ENCODE results near the gene ARHGAP28.

ARHGAP28 gene

DNA sequence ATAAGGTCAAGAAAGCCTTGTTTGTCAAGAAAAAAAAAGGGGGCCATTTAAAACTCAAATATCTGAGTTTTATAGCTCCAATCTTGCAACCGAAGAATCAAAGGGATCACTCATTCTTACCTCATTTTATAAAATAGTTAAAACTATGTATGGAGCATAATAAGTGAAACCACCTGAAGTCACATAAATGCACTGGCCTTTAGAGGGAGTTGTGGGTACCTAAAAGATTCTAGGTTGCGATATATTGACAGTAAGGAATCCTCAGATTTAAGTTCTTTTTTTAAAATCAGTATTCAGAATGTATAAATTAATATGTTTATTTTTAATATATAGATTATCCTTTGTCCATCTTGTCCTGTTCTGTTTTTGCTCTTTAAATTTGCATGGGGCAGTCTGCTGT, 3.4 kb downstream of the ARHGAP28 start:
- DNase-seq, result no peak

DNA sequence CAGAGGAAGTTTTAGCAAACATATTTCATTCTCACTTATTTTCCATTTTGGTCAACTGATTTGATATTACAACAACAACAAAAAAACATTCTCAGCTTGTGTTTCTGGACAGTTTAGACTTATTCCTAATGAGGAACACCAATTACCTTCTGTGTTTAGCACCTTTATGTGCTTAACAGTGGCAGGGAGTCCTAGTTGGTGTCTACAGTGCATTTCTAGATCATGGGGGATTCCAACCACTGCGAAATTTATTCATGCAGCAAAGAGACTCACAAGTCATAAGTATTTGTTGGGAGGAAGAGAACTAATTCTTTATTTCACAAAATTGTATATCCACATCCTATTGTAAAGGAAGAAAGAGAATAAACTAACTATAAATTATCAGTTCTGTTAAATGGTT, 4.2 kb downstream of the ARHGAP28 start:
- no peak for DNase-seq

DNA sequence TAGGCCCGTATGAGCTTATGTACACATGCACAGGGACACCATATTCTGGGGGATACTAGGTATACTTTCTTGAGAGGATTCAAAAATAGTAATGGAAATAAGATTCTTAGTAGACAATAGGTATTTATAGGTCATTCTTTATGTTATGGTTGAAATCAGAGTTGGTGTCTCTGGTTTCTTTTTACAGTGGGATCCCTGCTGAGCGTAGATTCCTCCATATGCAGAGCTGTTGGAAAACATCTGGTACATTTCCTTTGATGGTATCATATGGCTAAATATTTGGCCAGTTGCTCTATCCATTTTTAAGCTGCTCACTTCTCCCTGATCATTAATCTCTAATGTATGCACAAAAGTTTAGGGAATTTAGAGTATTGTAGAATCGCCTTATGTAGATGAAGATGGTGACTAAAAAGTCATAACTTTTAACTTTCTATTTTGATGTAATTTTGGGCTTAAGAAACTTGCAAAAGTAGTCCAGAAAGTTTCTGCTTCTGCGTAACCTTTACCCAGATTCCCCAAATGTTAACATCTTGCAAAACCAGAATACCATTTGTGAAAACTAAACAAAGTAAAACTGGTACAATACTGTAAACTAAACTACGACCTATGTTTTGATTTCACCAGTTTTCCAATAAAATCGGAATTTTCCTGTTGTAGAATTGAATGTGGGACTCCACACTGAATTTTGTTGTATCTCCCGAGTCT, 5.4 kb downstream of the ARHGAP28 start:
- no peak for DNase-seq

DNA sequence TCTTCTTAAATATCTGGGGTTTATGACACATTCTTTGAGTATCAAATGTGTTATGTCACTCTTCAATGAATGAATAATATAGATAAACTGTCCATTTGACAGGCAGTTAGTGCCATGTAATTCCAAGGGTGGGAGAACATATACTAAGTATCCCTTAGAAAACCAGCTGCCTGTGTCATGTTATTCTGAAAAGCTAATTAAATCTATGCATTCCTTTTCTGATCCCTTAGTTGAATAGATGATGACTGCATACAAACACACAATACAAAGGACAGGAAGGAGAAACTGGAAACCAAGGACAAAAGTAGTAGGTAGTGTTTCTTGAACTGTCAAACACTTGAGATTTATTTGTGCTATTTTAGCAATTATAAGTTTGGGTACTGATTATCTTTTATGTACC, 8.3 kb downstream of the ARHGAP28 start:
- no peak for DNase-seq

DNA sequence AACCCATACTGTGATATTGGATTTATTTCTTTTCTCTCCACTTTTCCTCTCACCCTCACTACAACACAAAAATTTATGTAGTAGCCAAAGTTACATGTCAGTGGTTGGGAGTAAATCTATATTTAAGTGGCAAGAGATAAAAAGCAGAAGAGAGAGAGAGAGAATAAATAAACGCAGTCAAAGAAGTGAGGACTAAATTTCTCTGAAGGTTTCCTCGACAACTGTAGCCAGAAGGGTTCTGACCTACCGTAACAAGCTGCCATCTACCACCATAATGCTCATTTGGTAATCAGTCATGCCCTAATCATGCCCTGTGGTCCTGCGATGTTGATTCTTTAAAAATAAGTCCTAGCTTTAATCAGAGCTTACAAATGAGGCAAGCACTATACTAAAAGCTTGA, 9.1 kb downstream of the ARHGAP28 start:
- DNase-seq, result no peak

DNA sequence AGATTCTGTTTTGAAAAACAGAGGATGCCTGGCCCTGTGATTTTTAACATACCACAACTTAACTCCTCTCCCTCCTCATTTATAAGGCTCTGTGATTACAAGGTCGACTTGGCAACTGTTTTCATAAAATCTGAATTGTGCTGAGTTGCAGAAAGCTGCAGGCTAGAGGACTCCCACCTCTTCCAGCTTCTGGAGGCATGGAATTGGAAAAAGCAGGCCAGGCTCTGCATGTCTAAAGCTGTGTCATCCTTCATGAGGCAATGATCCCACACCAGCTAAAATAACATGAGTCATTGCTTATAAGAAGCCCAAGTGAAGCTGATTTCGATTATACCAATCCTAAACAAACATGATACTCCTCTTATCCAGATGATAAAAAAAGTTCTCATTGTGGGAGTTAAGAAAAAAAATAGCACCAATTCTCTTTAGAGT, 11.7 kb downstream of the ARHGAP28 start:
- DNase-seq, result no peak

DNA sequence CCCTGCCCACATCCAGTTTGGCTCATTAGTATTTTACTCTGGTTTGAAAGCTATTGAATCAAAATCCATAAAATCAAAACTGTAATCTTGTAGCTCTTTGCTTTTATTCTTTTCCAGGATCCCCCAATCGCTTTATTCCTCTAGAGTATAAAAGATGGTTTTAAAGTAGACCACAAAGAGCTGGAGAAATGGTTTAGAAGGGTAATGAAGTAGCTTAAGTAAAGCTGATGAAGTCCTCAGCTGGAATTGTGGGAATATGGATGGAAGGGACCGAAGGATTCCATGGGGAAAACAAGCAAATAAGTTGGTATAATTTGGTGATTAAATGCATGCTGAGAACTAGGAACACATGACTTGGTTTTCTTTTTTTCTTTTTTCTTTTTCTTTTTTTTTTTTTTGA, 12.3 kb downstream of the ARHGAP28 start:
- no peak for DNase-seq

DNA sequence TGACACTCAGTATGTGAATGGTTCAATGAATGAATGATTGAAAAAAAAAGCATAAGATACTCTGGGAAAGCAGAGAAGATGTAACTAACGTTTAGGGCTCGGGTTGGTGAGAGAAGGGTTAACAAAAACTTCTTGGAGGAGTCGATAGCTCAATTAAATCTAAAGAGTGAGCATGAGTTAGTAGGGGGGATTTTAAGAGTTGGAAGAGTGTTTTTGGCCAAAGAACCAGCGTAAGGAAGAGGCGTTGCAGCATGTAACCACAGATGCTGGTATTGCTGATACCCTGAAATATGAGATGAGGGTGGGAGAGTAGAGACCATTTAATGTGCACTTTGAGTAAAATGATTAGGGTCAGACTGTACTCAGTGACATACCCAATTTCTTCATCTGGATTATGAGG, 14.5 kb downstream of the ARHGAP28 start:
- no peak for DNase-seq

DNA sequence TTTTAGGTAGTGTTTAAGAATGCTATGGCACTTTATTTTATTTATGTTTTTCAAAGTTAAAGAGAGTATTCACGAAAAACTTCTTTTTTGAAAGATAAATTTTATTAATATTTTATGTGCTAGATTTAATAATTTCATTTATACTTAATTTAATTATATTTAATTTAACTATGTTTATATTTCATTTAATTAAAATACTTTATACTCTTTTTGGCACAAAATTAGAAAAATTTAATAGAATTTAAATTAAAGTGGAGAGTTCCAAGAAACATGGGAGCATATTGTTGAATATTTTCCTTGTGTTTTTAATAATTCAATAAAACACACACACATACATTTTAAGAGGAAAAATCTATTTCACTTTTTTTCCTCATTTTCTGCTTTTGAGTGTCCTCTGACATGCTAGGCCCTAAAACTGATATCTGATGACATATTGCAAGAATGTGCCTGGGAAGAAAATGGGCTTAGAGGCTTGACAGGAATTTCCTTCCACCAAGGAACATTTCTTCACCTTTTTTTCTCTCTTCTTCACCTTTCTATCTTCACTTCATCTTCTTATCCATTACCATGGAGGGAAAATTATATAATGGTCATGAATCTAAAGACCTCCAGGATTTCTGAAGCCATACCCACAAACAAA, 15.4 kb downstream of the ARHGAP28 start:
- DNase-seq, result no peak

DNA sequence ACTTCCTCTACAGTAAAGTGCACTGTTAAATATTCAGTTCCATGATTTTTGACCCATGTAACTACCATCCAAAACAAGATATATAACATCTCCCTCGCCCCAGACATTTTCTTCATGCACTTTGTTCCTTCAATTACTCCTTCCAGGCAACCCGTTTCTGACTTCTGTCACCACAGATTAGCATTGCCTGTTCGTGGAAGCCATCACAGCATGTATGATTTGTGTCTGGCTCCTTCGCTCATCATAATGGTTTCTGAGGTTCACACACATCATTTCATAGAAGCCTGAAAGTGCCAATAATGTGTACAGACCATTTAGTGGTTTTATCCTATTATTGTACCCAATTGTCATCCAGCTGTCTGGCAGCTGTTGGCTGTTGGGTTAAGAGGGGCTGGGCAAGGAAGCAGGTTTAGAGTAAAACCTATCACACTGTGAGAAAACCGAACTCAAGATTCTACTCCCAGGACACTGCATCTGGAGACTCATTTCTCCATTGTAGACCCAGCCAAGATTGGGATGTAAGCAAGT, 16.1 kb downstream of the ARHGAP28 start:
- DNase-seq, result no peak

DNA sequence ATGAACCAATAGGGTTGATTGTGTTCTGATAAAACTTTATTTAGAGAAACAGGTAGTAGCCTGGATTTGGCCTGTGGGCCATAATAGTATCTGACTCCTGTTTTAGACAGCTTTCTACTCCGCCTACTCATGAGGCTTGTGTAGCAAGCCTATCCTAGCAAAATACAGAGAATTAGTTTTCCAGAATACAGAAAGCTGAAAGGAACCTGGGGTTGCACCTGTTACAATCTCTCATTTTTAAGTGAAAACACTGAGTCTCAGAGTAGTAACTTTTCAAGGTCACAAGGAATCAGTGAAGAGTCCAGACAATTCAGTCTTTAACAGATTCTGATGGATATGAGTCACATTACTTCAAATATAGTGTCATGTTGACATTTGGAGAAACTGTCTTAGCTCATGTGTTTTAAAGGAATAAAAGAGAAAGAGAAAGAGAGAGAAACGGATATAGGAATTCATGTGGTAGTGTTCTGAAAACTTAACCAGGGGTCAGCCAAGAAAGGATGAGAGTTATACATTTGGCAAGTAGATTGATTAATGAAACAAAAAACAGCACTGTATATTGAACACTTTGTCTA, 17.0 kb downstream of the ARHGAP28 start:
- DNase-seq, result no peak

DNA sequence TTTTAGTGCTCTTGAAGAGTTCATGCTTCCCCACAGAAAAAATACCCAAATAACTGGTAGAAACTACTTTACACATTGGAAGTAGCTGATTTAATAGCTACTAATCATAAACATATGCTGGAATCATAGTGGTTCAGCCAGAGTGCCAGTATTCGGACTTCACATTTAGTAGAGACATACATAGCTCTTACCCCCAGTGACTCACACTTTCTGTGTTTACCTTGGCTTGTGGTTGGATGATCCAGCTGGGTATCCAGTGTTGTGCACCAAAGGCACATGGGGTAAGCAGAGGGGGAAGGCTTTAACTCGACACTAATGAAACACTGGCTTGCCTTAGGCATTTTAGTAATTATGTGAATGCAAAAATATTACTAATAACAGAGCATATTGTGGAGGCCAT, 18.1 kb downstream of the ARHGAP28 start:
- no peak for DNase-seq

DNA sequence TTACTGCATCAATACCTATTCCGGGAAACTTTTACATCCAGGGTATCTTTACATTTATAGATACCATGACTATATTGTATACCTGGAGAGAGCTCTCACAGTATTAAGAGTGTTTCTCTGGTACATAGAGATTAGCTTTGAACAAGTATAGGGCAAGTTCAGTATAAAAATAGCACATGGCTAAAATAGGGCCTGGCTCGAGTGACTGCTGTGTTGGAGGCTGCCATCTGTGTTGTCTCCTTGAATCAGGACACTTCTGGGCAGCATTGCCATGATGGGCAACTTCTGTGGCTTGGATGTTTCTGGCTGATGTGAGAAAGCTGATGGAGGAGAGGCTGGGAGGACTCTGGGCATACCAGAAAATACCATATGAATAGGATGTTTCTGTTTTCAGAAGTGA, 18.7 kb downstream of the ARHGAP28 start:
- no peak for DNase-seq

DNA sequence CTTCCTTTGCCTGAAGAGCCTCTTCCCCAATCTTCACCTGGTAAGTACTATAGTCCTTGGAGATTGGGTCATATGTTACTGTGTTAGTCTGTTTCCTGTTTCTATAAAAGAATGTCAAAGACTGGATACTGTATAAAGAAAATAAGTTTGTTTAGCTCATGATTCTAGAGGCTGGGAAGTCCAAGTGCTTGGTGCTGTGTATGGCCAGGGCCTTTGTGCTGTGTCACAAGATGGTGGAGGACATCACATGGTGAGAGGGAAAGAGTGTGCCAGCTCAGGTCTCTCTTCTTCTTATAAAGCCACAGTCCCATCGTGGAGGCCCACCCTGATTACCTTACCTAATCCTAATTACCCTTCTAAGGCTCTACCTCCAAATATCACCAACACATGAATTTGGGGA, 20.9 kb downstream of the ARHGAP28 start:
- no peak for DNase-seq

DNA sequence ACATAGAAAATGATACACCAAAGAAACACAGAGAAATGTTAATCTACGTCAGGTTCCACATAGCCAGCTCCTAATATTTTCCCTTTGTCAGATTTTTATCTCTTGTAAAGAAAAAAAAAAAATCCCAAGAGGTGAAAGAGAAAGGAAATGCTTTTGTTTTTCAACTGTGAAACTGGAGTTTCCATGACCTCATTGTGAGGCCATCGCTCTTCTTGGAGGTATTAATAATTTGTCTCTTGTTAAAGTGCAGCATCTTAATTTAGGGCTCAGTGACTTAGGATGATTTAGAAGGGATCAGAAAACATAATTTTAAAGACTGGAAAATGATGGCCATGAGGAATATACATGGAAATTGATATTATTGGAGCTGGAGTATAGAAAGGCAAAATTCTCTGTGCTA, 21.7 kb downstream of the ARHGAP28 start:
- no peak for DNase-seq

DNA sequence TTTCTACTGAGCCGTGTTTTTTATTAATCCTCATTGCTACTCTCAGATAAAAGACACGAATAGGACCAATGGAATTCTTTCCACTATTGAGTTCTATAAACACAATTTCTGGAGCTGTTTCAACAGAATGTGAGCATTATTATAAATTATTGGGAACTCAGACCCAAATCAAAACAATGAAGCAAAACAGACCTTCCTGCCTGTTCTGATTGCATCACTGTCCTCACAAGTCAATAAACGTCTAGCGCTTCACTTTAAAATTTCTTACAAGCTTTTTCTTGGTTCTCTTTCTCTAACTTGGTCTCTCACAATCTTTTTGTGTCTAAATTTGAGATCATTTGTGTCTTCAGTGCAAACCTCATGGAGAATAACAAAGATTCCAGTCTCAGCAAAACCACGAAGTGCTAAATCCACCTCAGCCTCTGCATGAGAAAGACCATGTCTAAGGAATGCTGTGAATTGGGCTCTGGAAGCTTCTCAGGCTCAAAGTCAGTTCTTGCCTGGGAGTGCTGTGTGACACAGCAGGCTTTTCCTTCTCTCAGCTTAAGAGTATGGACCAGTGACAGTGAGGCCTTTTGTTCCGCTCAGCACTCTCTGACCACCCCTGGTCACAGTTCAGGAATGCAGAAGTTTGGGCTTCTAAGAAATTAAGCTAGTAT, 22.8 kb downstream of the ARHGAP28 start:
- DNase-seq, result no peak

DNA sequence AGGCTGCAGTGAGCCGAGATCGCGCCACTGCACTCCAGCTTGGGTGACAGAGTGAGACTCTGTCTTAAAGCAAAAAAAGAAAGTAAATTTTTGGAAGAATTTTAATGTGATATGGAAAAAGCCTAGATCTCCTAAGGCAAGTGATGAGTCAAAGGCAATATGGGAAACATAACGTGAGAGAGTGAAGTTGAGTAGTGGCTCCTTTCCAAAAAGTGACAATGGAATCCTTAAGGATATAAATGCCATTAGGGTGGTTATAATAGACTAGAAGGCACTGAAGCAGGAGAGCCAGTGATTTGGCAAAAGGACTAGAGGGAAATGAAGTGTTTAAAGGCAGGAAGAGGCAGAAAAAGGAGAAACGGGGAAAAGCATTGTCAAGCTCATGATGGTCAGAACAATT, 25.6 kb downstream of the ARHGAP28 start:
- no peak for DNase-seq

DNA sequence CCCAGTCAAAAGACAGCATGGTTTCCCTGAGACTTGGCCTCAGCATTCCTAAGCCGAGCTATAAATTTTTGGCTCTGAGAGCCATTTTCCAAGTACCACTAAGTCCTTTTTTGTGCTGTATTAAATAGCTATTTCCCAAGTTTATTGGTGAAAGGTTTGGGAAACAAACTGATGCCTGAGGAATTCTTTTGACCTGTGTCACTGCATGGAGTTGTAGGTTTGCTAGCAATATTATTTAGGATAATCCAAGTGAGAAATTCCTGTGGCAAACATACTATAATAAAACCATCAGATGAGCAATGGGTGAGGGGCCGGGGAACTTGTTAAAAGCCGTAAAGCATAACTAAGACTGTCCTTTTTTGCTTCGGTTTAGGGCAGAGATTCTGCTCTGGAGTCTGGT, 28.4 kb downstream of the ARHGAP28 start:
- no peak for DNase-seq

DNA sequence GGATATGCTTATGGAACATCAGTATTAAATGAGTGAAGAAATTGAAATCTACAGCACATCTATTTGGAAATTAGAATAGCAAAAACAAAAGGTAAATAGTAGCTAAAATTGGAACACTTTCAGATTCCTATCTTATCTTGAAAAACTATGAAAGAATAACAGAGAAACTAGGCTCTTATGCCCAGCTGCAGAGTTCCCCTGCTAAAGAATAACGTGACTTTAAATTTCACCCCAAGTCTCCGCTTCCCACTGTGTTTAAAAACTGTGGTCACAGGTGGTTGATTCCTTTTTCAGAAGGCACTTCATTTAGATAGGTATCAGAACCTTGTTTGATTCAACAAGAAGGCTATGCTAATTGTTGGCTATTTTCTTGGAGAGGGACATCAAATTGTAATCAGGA, 30.1 kb downstream of the ARHGAP28 start:
- DNase-seq, result no peak

DNA sequence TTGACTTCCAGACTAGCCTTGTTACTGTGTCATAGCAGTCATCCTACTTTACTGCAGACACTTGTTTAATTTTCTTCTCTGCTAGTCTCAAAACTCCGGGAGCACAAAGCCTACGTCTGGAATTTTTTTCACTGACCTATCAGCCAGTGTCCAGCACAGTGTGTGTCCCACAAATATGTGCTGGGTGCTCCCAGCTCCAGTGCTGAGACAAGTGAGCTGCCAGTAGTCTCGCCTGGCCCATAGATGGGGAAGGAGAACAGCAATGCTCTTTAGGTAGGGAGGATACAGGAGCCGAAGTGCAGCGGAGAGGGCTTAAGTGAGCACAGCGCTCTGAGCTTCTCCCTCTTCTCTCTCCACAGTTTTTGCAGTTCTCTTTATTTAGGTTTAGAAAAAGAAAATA, 34.0 kb downstream of the ARHGAP28 start:
- DNase-seq, result no peak

DNA sequence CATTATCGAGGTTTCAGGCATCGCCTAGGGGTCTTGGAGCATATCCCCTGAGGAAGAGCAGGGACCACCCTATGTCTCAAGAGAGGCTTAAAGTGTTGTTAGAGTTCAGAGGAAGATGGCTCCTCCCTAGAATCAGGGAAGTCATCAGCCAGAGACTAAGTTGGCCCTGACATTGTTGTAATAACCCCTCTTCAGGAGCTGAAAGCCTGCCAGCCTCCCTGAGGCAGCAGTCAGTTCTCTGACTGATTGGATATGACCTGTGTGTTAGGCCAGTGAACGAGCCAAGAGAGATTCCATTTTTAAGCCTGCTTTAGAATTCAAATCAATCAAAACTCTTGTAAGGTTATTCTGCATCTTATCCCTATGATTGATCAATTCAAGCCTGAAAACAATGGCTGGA, 34.9 kb downstream of the ARHGAP28 start:
- no peak for DNase-seq

DNA sequence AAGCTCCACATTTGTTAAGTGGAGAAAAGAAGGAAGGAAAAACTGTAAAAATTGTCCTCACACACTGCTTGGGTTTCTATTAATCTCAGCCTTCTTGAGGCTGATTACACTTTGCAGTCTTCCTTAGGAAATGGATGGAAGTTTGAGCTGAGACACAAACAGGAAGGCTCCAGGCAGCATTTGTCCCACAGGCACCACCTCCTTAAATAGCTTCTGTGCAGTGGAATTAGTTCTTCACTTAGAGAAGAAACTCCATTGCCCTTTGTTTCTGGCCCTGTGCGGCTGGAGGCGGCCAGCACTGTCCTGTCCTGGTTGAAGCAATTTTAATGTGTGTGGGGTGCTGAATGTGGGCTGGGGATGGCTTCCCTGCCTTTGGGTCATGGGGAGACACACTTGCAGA, 44.3 kb downstream of the ARHGAP28 start:
- no peak for DNase-seq

DNA sequence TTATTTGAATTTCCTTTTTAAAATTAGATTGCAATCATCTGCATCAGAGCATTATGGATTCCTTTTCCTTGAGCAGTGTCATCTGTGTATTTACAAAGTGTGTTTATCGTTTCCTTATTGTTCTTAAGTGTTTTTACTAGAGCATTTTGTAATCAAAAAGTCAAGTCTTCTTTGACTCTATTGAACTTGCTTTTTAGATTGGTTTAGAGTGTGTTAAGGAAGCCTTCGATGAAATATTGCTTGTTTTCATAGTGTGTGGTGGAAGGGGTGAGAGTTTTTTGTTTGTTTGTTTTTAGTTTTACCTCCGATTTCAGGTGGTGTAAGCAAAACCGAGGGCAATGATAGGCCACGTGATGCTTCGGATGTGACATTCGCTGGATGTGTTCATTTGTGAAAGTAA, 45.7 kb downstream of the ARHGAP28 start:
- no peak for DNase-seq

DNA sequence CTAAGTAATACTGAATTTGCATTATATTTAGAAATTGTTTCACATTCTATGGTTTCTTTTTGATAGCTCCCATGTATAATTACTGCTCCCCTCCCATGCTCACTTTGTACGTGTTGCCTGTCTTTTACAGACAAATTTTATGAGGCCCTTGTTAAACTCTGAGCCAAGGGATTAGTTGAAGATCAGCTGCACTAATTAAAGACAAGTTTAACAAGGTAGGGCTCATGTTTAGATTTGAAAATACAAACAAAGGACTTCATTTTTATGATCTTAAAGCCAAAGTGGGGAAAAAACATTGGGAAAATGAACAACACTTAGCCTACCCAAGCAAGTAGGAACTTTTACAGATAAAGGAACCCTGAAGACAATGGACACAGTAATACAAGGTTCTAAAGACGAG, 46.2 kb downstream of the ARHGAP28 start:
- no peak for DNase-seq

Data from NCI-H1417 (cell line).